HCT116 (cell line): ENCODE results near the gene PRTG. TPM values are rescaled to one million over a fixed set of nuclear protein-coding genes. Genes with fewer than 3 reads are reported as not detected.

Experiments
- ATAC-seq: fragments of 200-7000 bp; cut with Tn5 transposase; 2 replicates; pipeline ENCODE4 v1.9.1; 2020; ENCODE audit warnings: mild to moderate bottlenecking, moderate library complexity
- BruUV-seq: library from RNA; stranded (reverse); fragments of 400-500 nt; replicated peaks from 2 replicates; lab custom pipeline; 2021; lab: Mats Ljungman, UMichigan
- CTCF ChIA-PET: fragments of 300-600 bp; sonication (Branson Sonifier 250); formaldehyde crosslinking; loops from one replicate; lab custom pipeline; 2021; ENCODE audit warnings: antibody characterized with exemption; lab: Charles Lee
- POLR2A ChIA-PET: fragments of 300-600, 350-600 bp; sonication (Branson Sonifier 250); formaldehyde crosslinking; loops from one replicate; lab custom pipeline; 2021; ENCODE audit warnings: antibody characterized with exemption; lab: Charles Lee
- RAD21 ChIA-PET, 2 experiments: fragments of 300-600 bp; sonication (Branson Sonifier 250); formaldehyde crosslinking; loops; one replicate each; lab custom pipeline; 2023; ENCODE audit warnings: low total read pairs in 2 of 2; ENCODE audit not compliant: uncharacterized antibody in 2 of 2, unreplicated experiment in 2 of 2, low non-redundant PET in 1 of 2; lab: Charles Lee
- DNase-seq: peaks from one replicate; pipeline ENCODE4 v3.0.0-alpha.2; 2010; ENCODE audit warnings: low read depth, low spot score
- H2AFZ ChIP-seq: fragments of 200-600 bp; shearing (Covaris generic), sonication (generic); 2 replicates; pipeline ENCODE4 v1.6.1; 2017; ENCODE audit warnings: low read depth, mixed run types, mixed read lengths, antibody characterized with exemption, low read length; ENCODE audit not compliant: poor library complexity, severe bottlenecking
- H3K27ac ChIP-seq: 2 replicates; pipeline ENCODE4 v1.5.1; 2012; ENCODE audit warnings: low read depth, low read length
- H3K27me3 ChIP-seq: fragments of 200-600 bp; sonication (generic); 2 replicates; pipeline ENCODE4 v1.6.1; 2016; ENCODE audit warnings: mixed run types, low read length, mixed read lengths; ENCODE audit not compliant: insufficient read depth
- H3K36me3 ChIP-seq, 2 experiments: fragments of 200-500 bp in 1 of 2; fragments of 200-600 bp in 1 of 2; sonication (Bioruptor generic) in 1 of 2; sonication (generic) in 1 of 2; 2 replicates each; pipeline versions ENCODE4 v1.5.1 to v1.6.1; 2014 to 2016; ENCODE audit warnings: low read length in 2 of 2, inconsistent platforms in 1 of 2, mixed read lengths in 1 of 2, mixed run types in 1 of 2; ENCODE audit not compliant: insufficient read depth in 2 of 2, control insufficient read depth in 1 of 2
- H3K4me1 ChIP-seq, 2 experiments: fragments of 200-600 bp in 1 of 2; sonication (generic) in 1 of 2; 2 replicates each; pipeline versions ENCODE4 v1.5.1 to v1.6.1; 2012 to 2017; ENCODE audit warnings: low read length in 2 of 2, inconsistent platforms in 1 of 2, mild to moderate bottlenecking in 1 of 2, mixed read lengths in 1 of 2, mixed run types in 1 of 2, moderate library complexity in 1 of 2; ENCODE audit not compliant: insufficient read depth in 2 of 2, control insufficient read depth in 1 of 2
- H3K4me2 ChIP-seq: fragments of 200-600 bp; sonication (generic); 2 replicates; pipeline ENCODE4 v1.6.1; 2017; ENCODE audit warnings: mixed run types, low read length, mixed read lengths
- H3K4me3 ChIP-seq, 2 experiments: fragments of 200-600 bp in 1 of 2; sonication (generic) in 1 of 2; replicated peaks in 1 of 2; 2 replicates each; pipeline ENCODE4 v1.5.1; 2011 to 2016; ENCODE audit warnings: low read length in 2 of 2, control low read depth in 1 of 2, low read depth in 1 of 2, mild to moderate bottlenecking in 1 of 2, mixed read lengths in 1 of 2, mixed run types in 1 of 2
- H3K79me2 ChIP-seq: fragments of 200-600 bp; sonication (generic); 2 replicates; pipeline ENCODE4 v1.6.1; 2017; ENCODE audit warnings: mild to moderate bottlenecking, mixed run types, low read length, moderate library complexity, mixed read lengths; ENCODE audit not compliant: insufficient read depth
- H3K9ac ChIP-seq: fragments of 200-600 bp; sonication (generic); 2 replicates; pipeline ENCODE4 v1.6.1; 2016; ENCODE audit warnings: low read length, mixed read lengths
- H3K9me2 ChIP-seq: fragments of 200-600 bp; sonication (generic), shearing (Covaris generic); 2 replicates; pipeline ENCODE4 v1.6.1; 2017; ENCODE audit warnings: mixed run types, mild to moderate bottlenecking, moderate library complexity; ENCODE audit not compliant: insufficient read depth
- H3K9me3 ChIP-seq, 2 experiments: fragments of 200-500 bp in 1 of 2; fragments of 200-600 bp in 1 of 2; sonication (Bioruptor generic) in 1 of 2; sonication (generic) in 1 of 2; 2 replicates each; pipeline ENCODE4 v1.6.1; 2014 to 2017; ENCODE audit warnings: low read length in 2 of 2, mixed read lengths in 2 of 2, inconsistent platforms in 1 of 2, low read depth in 1 of 2, mild to moderate bottlenecking in 1 of 2, mixed run types in 1 of 2, moderate library complexity in 1 of 2; ENCODE audit not compliant: control insufficient read depth in 1 of 2, insufficient read depth in 1 of 2
- H4K20me1 ChIP-seq: fragments of 200-600 bp; sonication (generic), shearing (Covaris generic); 2 replicates; pipeline ENCODE4 v1.6.1; 2017; ENCODE audit warnings: mixed run types, mild to moderate bottlenecking, moderate library complexity; ENCODE audit not compliant: insufficient read depth
- ATF3 ChIP-seq: IDR thresholded peaks from 2 replicates; pipeline ENCODE4 v1.6.1; 2012
- EGR1 ChIP-seq: IDR thresholded peaks from 2 replicates; pipeline ENCODE4 v1.6.1; 2012; ENCODE audit warnings: low read depth
- ELF1 ChIP-seq: IDR thresholded peaks from 2 replicates; pipeline ENCODE4 v1.6.1; 2012; ENCODE audit warnings: low read depth, borderline replicate concordance
- EZH2 ChIP-seq: fragments of 200-600 bp; sonication (generic); IDR thresholded peaks from 2 replicates; pipeline ENCODE4 v1.6.1; 2017; ENCODE audit warnings: antibody characterized with exemption, mixed run types
- FOSL1 ChIP-seq: IDR thresholded peaks from 2 replicates; pipeline ENCODE4 v1.6.1; 2012; ENCODE audit warnings: low read depth
- MAX ChIP-seq: IDR thresholded peaks from 2 replicates; pipeline ENCODE4 v1.6.1; 2012
- POLR2A ChIP-seq: IDR thresholded peaks from 2 replicates; pipeline ENCODE4 v1.7.0; 2011; ENCODE audit warnings: borderline replicate concordance; ENCODE audit not compliant: insufficient read depth, insufficient read length; ENCODE audit errors: extremely low read depth
- RAD21 ChIP-seq: IDR thresholded peaks from 2 replicates; pipeline ENCODE4 v1.6.1; 2012; ENCODE audit warnings: low read depth, mild to moderate bottlenecking
- REST ChIP-seq: IDR thresholded peaks from 2 replicates; pipeline ENCODE4 v1.6.1; 2012; ENCODE audit warnings: low read depth
- SP1 ChIP-seq: IDR thresholded peaks from 2 replicates; pipeline ENCODE4 v1.6.1; 2012; ENCODE audit warnings: low read depth
- SRF ChIP-seq: IDR thresholded peaks from 2 replicates; pipeline ENCODE4 v1.6.1; 2012; ENCODE audit warnings: low read depth
- ZFX ChIP-seq: fragments of 450-650 bp; IDR thresholded peaks from 2 replicates; pipeline ENCODE4 v1.6.1; 2017
- ZNF274 ChIP-seq: fragments of 200-500 bp; sonication (Bioruptor generic); IDR thresholded peaks from 2 replicates; pipeline ENCODE4 v1.6.1; 2014; ENCODE audit warnings: mild to moderate bottlenecking, low read depth, low read length, inconsistent platforms
- intact Hi-C: fragments of 100-400 bp; cut with micrococcal nuclease; formaldehyde crosslinking; loops from 2 replicates; pipeline ENCODE4 v1.10.0; 2022
- total RNA-seq: library from RNA; stranded (reverse); gene quantifications from one replicate; pipeline ENCODE4 v1.2.1, GENCODE V29; 2021; ENCODE audit not compliant: unreplicated experiment

PRTG gene
- total RNA-seq, 1 experiment from 2014 or later: not detected

GRCh38 chr15:55721554-55722185, 21.3 kb downstream of the PRTG start:
- no peaks in the 10 kb centered on the region for H4K20me1 ChIP-seq
- H3K27me3 ChIP-seq: no peaks in the 10 kb centered on the region
- no peaks in the 10 kb centered on the region for H3K36me3 ChIP-seq
- H3K9me2 ChIP-seq: no peaks in the 10 kb centered on the region
- H3K9ac ChIP-seq: no peak overlapping the region
- ATAC-seq (no peak), DNase-seq (no peak)
- H3K27ac ChIP-seq: no peak overlapping the region
- H3K79me2 ChIP-seq: no peaks in the 10 kb centered on the region
- BruUV-seq: no TSS peak
- intact Hi-C loops: no loop called here
- ChIA-PET CTCF (no interaction called here), RAD21 (no interaction called here), POLR2A (no interaction called here)
- no peak overlapping the region for H2AFZ ChIP-seq
- TF ChIP-seq EGR1: no peak
- TF ChIP-seq SP1: no peak
- TF ChIP-seq MAX: no peak
- TF ChIP-seq FOSL1: no peak
- TF ChIP-seq ZNF274: no peak
- no peak for TF ChIP-seq EZH2
- no peak for TF ChIP-seq POLR2A
- no peak for TF ChIP-seq SRF
- TF ChIP-seq ATF3: no peak
- TF ChIP-seq ZFX: no peak
- no peak overlapping the region for H3K4me2 ChIP-seq
- H3K9me3 ChIP-seq: no peaks in the 10 kb centered on the region
- no peaks in the 10 kb centered on the region for H3K4me1 ChIP-seq
- no peak overlapping the region for H3K4me3 ChIP-seq

GRCh38 chr15:55715355-55716076, 27.4 kb downstream of the PRTG start:
- CTCF ChIA-PET: no interaction called here
- no TSS peak for BruUV-seq

More at GRCh38 chr15:55715355-55716076, 27.4 kb downstream of the PRTG start:
- Histone ChIP-seq H3K4me2 (no peak overlapping the region), H2AFZ (no peak overlapping the region), H3K4me1 (no peaks in the 10 kb centered on the region), H3K4me3 (no peak overlapping the region), H3K9me3 (no peaks in the 10 kb centered on the region), H3K79me2 (no peaks in the 10 kb centered on the region), H3K27ac (no peak overlapping the region), H4K20me1 (no peaks in the 10 kb centered on the region), H3K27me3 (no peaks in the 10 kb centered on the region), H3K36me3 (no peaks in the 10 kb centered on the region), H3K9ac (no peak overlapping the region), H3K9me2 (no peaks in the 10 kb centered on the region)
- TF ChIP-seq REST: no peak
- no peak for TF ChIP-seq EZH2
- TF ChIP-seq ATF3: no peak
- TF ChIP-seq FOSL1: no peak
- no peak for TF ChIP-seq RAD21
- TF ChIP-seq ELF1: no peak
- ChIA-PET RAD21 (no interaction called here), POLR2A (no interaction called here)
- no peak for ATAC-seq
- intact Hi-C loops: no loop called here
- no peak for DNase-seq
